K562 (cell line): ENCODE results near the gene GKN1. TPM values are rescaled to one million over a fixed set of nuclear protein-coding genes. Genes with fewer than 3 reads are reported as not detected.

ENCODE experiments used
- ATAC-seq: fragments of 200-7000 bp; cut with Tn5 transposase; 3 replicates; pipeline ENCODE4 v1.9.1; 2020; ENCODE audit warnings: moderate library complexity
- BruUV-seq: library from RNA; stranded (reverse); fragments of 400-500 nt; replicated peaks from 2 replicates; lab custom pipeline; 2021; lab: Mats Ljungman, UMichigan
- CTCF ChIA-PET: fragments of 300-600 bp; formaldehyde crosslinking; extraction: SDS; loops from one replicate; lab custom pipeline; 2021; ENCODE audit warnings: low intra/inter-chr PET ratio; lab: Yijun Ruan, JAX
- POLR2A ChIA-PET: fragments of 300-600, 350-650 bp; sonication (Branson Sonifier 250); formaldehyde crosslinking; extraction: SDS; loops from one replicate; lab custom pipeline; 2021; ENCODE audit warnings: antibody characterized with exemption, inconsistent platforms; lab: Yijun Ruan, JAX
- DNase-seq, 4 experiments: peaks; one replicate each; pipeline versions ENCODE4 v3.0.0 to v3.0.0-alpha.2; 2011 to 2018; ENCODE audit warnings: low spot score in 3 of 4, mixed read lengths in 3 of 4; ENCODE audit errors: extremely low read depth in 1 of 4
- FAIRE-seq: peaks from 2 replicates; lab custom pipeline; 2011; peaks lifted over from hg19 to GRCh38; lab: Jason Lieb, UNC
- H2AFZ ChIP-seq: 2 replicates; pipeline ENCODE4 v1.6.0; 2011; ENCODE audit warnings: low read depth, low read length, control low read depth, inconsistent platforms
- H3K27ac ChIP-seq: fragments of 200-600 bp; 3 replicates; pipeline ENCODE4 v1.8.0; 2011; ENCODE audit warnings: low read depth, mild to moderate bottlenecking, control low read depth, inconsistent platforms, low read length, moderate library complexity, mixed read lengths; ENCODE audit errors: extremely low read depth
- H3K27me3 ChIP-seq, 2 experiments: fragments of 300-600 bp in 1 of 2; 2 replicates in 1 of 2; 3 replicates in 1 of 2; pipeline versions ENCODE4 v1.6.0 to v1.8.0; 2011; ENCODE audit warnings: inconsistent platforms in 2 of 2, low read length in 2 of 2, mild to moderate bottlenecking in 1 of 2, mixed read lengths in 1 of 2, moderate library complexity in 1 of 2; ENCODE audit not compliant: control insufficient read depth in 2 of 2, insufficient read depth in 2 of 2
- H3K36me3 ChIP-seq: fragments of 300-600 bp; 3 replicates; pipeline ENCODE4 v1.8.0; 2011; ENCODE audit warnings: mild to moderate bottlenecking, low read length, inconsistent platforms; ENCODE audit not compliant: control insufficient read depth, insufficient read depth
- H3K4me1 ChIP-seq, 2 experiments: fragments of 200-600 bp in 1 of 2; replicated peaks in 1 of 2; 2 replicates in 1 of 2; 3 replicates in 1 of 2; pipeline versions ENCODE4 v1.5.1 to v1.8.0; 2011; ENCODE audit warnings: inconsistent platforms in 2 of 2, low read length in 2 of 2, mild to moderate bottlenecking in 1 of 2, mixed read lengths in 1 of 2, moderate library complexity in 1 of 2; ENCODE audit not compliant: control insufficient read depth in 2 of 2, insufficient read depth in 2 of 2
- H3K4me2 ChIP-seq: 2 replicates; pipeline ENCODE4 v1.6.1; 2011; ENCODE audit warnings: low read length, control low read depth, inconsistent platforms, mixed read lengths; ENCODE audit not compliant: insufficient read depth
- H3K4me3 ChIP-seq: fragments of 200-600 bp; sonication (generic), shearing (Covaris generic); 2 replicates; pipeline ENCODE4 v1.5.1; 2016; ENCODE audit warnings: control low read depth, inconsistent platforms
- H3K79me2 ChIP-seq: fragments of 200-600 bp; 3 replicates; pipeline ENCODE4 v1.8.0; 2011; ENCODE audit warnings: low read length, inconsistent platforms; ENCODE audit not compliant: control insufficient read depth, insufficient read depth
- H3K9ac ChIP-seq, 2 experiments: 2 replicates each; pipeline versions ENCODE4 v1.6.0 to v1.6.1; 2011; ENCODE audit warnings: low read depth in 2 of 2, low read length in 2 of 2, control low read depth in 1 of 2, inconsistent platforms in 1 of 2, mild to moderate bottlenecking in 1 of 2, mixed read lengths in 1 of 2; ENCODE audit not compliant: insufficient read depth in 1 of 2
- H3K9me1 ChIP-seq: one replicate; pipeline ENCODE4 v1.6.0; 2011; ENCODE audit warnings: inconsistent platforms, mild to moderate bottlenecking, low read length, moderate library complexity; ENCODE audit not compliant: control insufficient read depth, insufficient read depth
- H3K9me3 ChIP-seq: replicated peaks from 2 replicates; pipeline ENCODE4 v1.5.1; 2011; ENCODE audit warnings: low read depth, low read length, inconsistent platforms; ENCODE audit not compliant: control insufficient read depth, insufficient read depth
- H4K20me1 ChIP-seq: replicated peaks from 2 replicates; pipeline ENCODE4 v1.6.1; 2011; ENCODE audit warnings: low read length, inconsistent platforms, mixed read lengths; ENCODE audit not compliant: control insufficient read depth, insufficient read depth
- CTBP1 ChIP-seq: fragments of 450-650 bp; IDR thresholded peaks from 2 replicates; pipeline ENCODE4 v1.6.1; 2016; ENCODE audit warnings: borderline replicate concordance
- NR2C2 ChIP-seq, 2 experiments: fragments of 200-800 bp in 1 of 2; sonication (Bioruptor generic) in 1 of 2; sonication (generic) in 1 of 2; formaldehyde crosslinking in 1 of 2; IDR thresholded peaks; 2 replicates each; pipeline versions ENCODE4 v1.6.1 to v1.8.0; 2016 to 2022; ENCODE audit warnings: mild to moderate bottlenecking in 1 of 2, missing compliant biosample characterization in 1 of 2, missing genetic modification characterization in 1 of 2, missing genetic modification reagents in 1 of 2
- SOX6 ChIP-seq: fragments of 450-650 bp; IDR thresholded peaks from 2 replicates; pipeline ENCODE4 v1.6.1; 2014; ENCODE audit warnings: mild to moderate bottlenecking
- TAL1 ChIP-seq: fragments of 450-650 bp; IDR thresholded peaks from 2 replicates; pipeline ENCODE4 v1.6.1; 2016; ENCODE audit warnings: mild to moderate bottlenecking
- TEAD4 ChIP-seq, 2 experiments: sonication (generic) in 1 of 2; formaldehyde crosslinking in 1 of 2; IDR thresholded peaks; 2 replicates each; pipeline versions ENCODE4 v1.6.1 to v1.8.0; 2012 to 2022; ENCODE audit warnings: borderline replicate concordance in 1 of 2, inconsistent platforms in 1 of 2, low read length in 1 of 2, mild to moderate bottlenecking in 1 of 2, missing genetic modification reagents in 1 of 2
- WGBS: fragments of 100-300 bp; shearing (Covaris generic); methylation state at CpG from one replicate; pipeline ENCODE4 v1.1.6; 2016; ENCODE audit warnings: low coverage, mixed read lengths; ENCODE audit not compliant: insufficient coverage; ENCODE audit errors: missing lambda C conversion rate; 5-methylcytosine and 5-hydroxymethylcytosine counted together
- in situ Hi-C: fragments of 300-500 bp; cut with MboI; formaldehyde crosslinking; loops from 4 replicates; pipeline ENCODE4 v1.15.0; 2018; ENCODE audit warnings: inconsistent platforms, mixed read lengths
- intact Hi-C: fragments of 100-400 bp; cut with micrococcal nuclease; formaldehyde crosslinking; loops from 2 replicates; pipeline ENCODE4 v1.14.2; 2022
- polyA plus RNA-seq, 8 experiments: library from polyadenylated mRNA; depleted of rRNA in 4 of 8; stranded (reverse) in 5 of 8; unstranded in 3 of 8; fragments of >200 nt; fragmentation: Nextera tagmentation in 2 of 8; fragmentation: Illumina TruSeq in 1 of 8; extraction: Ambion mirVana in 2 of 8; extraction: Trizol in 1 of 8; gene quantifications; 2 replicates each; pipeline versions ENCODE4 v1.2.1 to v1.2.3, GENCODE V29; 2011 to 2014; ENCODE audit warnings: inconsistent platforms in 1 of 8, missing spikeins in 1 of 8
- total RNA-seq, 7 experiments: library from RNA; depleted of rRNA in 6 of 7; stranded (reverse); fragments of >200 nt in 6 of 7; fragmentation: Illumina TruSeq in 2 of 7; extraction: Trizol in 2 of 7; gene quantifications; 2 replicates each; pipeline versions ENCODE4 v1.2.1 to v1.2.3, GENCODE V29; 2011 to 2021; ENCODE audit warnings: low replicate concordance in 1 of 7
- TF ChIP-seq, protein P1 (sequence below): fragments of 250-450 bp; sonication (Bioruptor Pico); IDR thresholded peaks from 2 replicates; pipeline ENCODE4 v1.5.0; 2022; ENCODE audit warnings: mild to moderate bottlenecking

The GKN1 gene
- total and polyA plus RNA-seq, 9 of the 15 experiments (the other 6 are each of a cell fraction or from before 2014, with no cell fraction given) = not detected

DNA sequence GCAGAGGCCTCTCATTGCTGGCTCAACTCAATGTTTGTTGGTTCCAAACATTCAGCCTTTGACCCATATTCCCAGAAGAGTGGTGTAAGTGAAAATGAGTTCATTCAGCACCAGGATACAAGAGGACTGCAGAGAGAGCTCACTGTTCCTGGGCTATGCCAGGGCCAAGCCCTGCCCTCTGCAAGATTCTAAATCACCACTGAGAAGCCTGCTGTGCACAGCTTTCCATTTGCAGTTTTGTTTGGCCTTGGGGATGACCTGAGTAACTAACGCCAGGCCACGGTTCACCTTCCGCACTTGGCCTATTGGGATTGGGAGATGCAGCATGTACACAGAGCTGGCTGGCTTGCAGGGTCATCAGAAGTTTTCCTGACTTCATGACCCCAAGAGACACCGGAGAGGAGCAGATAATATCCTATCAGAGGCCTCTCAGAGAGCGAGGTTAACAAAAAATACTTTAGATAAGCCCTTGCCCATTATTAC, 12.6 kb downstream of the GKN1 start:
- CTCF ChIA-PET = no interaction called here
- Histone ChIP-seq H3K9me1 (no peaks in the 10 kb centered on the region), H3K27ac (no peak overlapping the region), H3K79me2 (no peaks in the 10 kb centered on the region), H3K4me1 (no peaks in the 10 kb centered on the region), H3K9me3 (no peaks in the 10 kb centered on the region), H3K9ac (no peak overlapping the region), H4K20me1 (no peaks in the 10 kb centered on the region), H3K36me3 (no peaks in the 10 kb centered on the region), H3K4me2 (no peak overlapping the region), H3K27me3 (peaks cover 0 to 16% of the 10 kb centered on the region in 2 experiments; a peak in 4 of 5 replicates), H3K4me3 (no peak overlapping the region), H2AFZ (no peak overlapping the region)
- no TSS peak for BruUV-seq
- in situ Hi-C loops = no loop called here
- FAIRE-seq (no peak), DNase-seq (no peak), ATAC-seq (no peak)
- WGBS = 3% methylated on average over 5 of the region's 5 CpGs
- intact Hi-C loops = no loop called here
- POLR2A ChIA-PET = no interaction called here
- TF ChIP-seq SOX6 = 0 out of 2 replicates have a peak, but pooled peaks have one; percentile 10
- TF ChIP-seq CTBP1 = no peak
- TF ChIP-seq, protein P1, sequence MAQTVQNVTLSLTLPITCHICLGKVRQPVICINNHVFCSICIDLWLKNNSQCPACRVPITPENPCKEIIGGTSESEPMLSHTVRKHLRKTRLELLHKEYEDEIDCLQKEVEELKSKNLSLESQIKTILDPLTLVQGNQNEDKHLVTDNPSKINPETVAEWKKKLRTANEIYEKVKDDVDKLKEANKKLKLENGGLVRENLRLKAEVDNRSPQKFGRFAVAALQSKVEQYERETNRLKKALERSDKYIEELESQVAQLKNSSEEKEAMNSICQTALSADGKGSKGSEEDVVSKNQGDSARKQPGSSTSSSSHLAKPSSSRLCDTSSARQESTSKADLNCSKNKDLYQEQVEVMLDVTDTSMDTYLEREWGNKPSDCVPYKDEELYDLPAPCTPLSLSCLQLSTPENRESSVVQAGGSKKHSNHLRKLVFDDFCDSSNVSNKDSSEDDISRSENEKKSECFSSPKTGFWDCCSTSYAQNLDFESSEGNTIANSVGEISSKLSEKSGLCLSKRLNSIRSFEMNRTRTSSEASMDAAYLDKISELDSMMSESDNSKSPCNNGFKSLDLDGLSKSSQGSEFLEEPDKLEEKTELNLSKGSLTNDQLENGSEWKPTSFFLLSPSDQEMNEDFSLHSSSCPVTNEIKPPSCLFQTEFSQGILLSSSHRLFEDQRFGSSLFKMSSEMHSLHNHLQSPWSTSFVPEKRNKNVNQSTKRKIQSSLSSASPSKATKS = no peak
- 0 out of 2 replicates have a peak, but pooled peaks have one; percentile 30 for TF ChIP-seq TEAD4 (IDR thresholded peaks at IDR 0.05; ENCODE audit: low read length)
- TF ChIP-seq TEAD4 (CRISPR knock-in tag; IDR thresholded peaks at IDR 0.05; ENCODE audit: borderline replicate concordance) = no peak
- peak; percentile 39; the same call in 1 of the 2 replicates for TF ChIP-seq TAL1
- TF ChIP-seq NR2C2 (CRISPR knock-in tag; IDR thresholded peaks at IDR 0.05) = no peak
- TF ChIP-seq NR2C2 (tag; IDR thresholded peaks at IDR 0.05) = 0 out of 2 replicates have a peak, but pooled peaks have one; percentile 16
